Muscle layer of colon (tissue), 2 donors: ENCODE results near the gene NPHS1.

Experiments
- H3K27ac ChIP-seq: one replicate; pipeline ENCODE4 v1.7.0; 2013; ENCODE audit warnings: low read depth, mild to moderate bottlenecking, low read length, moderate library complexity
- H3K27me3 ChIP-seq, 2 donors: one replicate each; pipeline ENCODE4 v1.7.0; 2013; ENCODE audit warnings: low read length in 2 of 2, mild to moderate bottlenecking in 2 of 2; ENCODE audit not compliant: insufficient read depth in 2 of 2, control insufficient read depth in 1 of 2
- H3K36me3 ChIP-seq: one replicate; pipeline ENCODE4 v1.7.0; 2013; ENCODE audit warnings: mild to moderate bottlenecking, low read length; ENCODE audit not compliant: insufficient read depth
- H3K4me1 ChIP-seq: one replicate; pipeline ENCODE4 v1.7.0; 2013; ENCODE audit warnings: mild to moderate bottlenecking, low read length; ENCODE audit not compliant: insufficient read depth
- H3K4me3 ChIP-seq, 2 donors: one replicate each; pipeline ENCODE4 v1.7.0; 2013; ENCODE audit warnings: low read length in 2 of 2, low read depth in 1 of 2, mild to moderate bottlenecking in 1 of 2, moderate library complexity in 1 of 2
- H3K9ac ChIP-seq: one replicate; pipeline ENCODE4 v1.7.0; 2013; ENCODE audit warnings: low read length
- H3K9me3 ChIP-seq: one replicate; pipeline ENCODE4 v1.7.0; 2013; ENCODE audit warnings: mild to moderate bottlenecking, low read length
- donor health status: abdominal sarcoma.
- donor health status: Adenocarcinoma of cecum.

Gene NPHS1

GRCh38 chr19:35789978-35790944, 62.0 kb downstream of the NPHS1 start:
- Histone ChIP-seq H3K27me3 (peaks cover 0 to 3% of the 10 kb centered on the region in 2 donors), H3K36me3 (no peaks in the 10 kb centered on the region), H3K9ac (no peak overlapping the region), H3K4me3 (no peak overlapping the region), H3K27ac (no peak overlapping the region), H3K4me1 (no peaks in the 10 kb centered on the region), H3K9me3 (no peaks in the 10 kb centered on the region)

- Histone ChIP-seq H3K9me3 (no peaks in the 10 kb centered on the region), H3K4me1 (no peaks in the 10 kb centered on the region), H3K9ac (no peak overlapping the region), H3K4me3 (no peak overlapping the region), H3K27ac (no peak overlapping the region), H3K36me3 (no peaks in the 10 kb centered on the region), H3K27me3 (peaks cover 0 to 3% of the 10 kb centered on the region in 2 donors)
Observed at GRCh38 chr19:35789195-35789977, 62.9 kb downstream of the NPHS1 start.

GRCh38 chr19:35788205-35788960, 63.9 kb downstream of the NPHS1 start:
- Histone ChIP-seq H3K36me3 (no peaks in the 10 kb centered on the region), H3K4me1 (no peaks in the 10 kb centered on the region), H3K4me3 (no peak overlapping the region), H3K27ac (no peak overlapping the region), H3K27me3 (peaks cover 0 to 3% of the 10 kb centered on the region in 2 donors), H3K9me3 (no peaks in the 10 kb centered on the region), H3K9ac (no peak overlapping the region)

- H3K4me3 ChIP-seq = no peak overlapping the region
- no peak overlapping the region for H3K9ac ChIP-seq
- H3K27ac ChIP-seq = no peak overlapping the region
- no peaks in the 10 kb centered on the region for H3K4me1 ChIP-seq
- H3K36me3 ChIP-seq = no peaks in the 10 kb centered on the region
- no peaks in the 10 kb centered on the region for H3K27me3 ChIP-seq
- H3K9me3 ChIP-seq = no peaks in the 10 kb centered on the region
Observed at GRCh38 chr19:35787227-35787799, 65.0 kb downstream of the NPHS1 start.

- no peaks in the 10 kb centered on the region for H3K9me3 ChIP-seq
- no peaks in the 10 kb centered on the region for H3K36me3 ChIP-seq
- no peak overlapping the region for H3K4me3 ChIP-seq
- H3K27ac ChIP-seq = no peak overlapping the region
- no peaks in the 10 kb centered on the region for H3K4me1 ChIP-seq
- H3K9ac ChIP-seq = no peak overlapping the region
- H3K27me3 ChIP-seq = no peaks in the 10 kb centered on the region
Observed at GRCh38 chr19:35786299-35787160, 65.8 kb downstream of the NPHS1 start.

- H3K9ac ChIP-seq = no peak overlapping the region
- H3K27me3 ChIP-seq = no peaks in the 10 kb centered on the region
- no peaks in the 10 kb centered on the region for H3K36me3 ChIP-seq
- no peak overlapping the region for H3K4me3 ChIP-seq
- H3K9me3 ChIP-seq = no peaks in the 10 kb centered on the region
- no peak overlapping the region for H3K27ac ChIP-seq
- no peaks in the 10 kb centered on the region for H3K4me1 ChIP-seq
Observed at GRCh38 chr19:35785339-35785627, 67.0 kb downstream of the NPHS1 start.

- Histone ChIP-seq H3K27me3 (no peaks in the 10 kb centered on the region), H3K4me1 (no peaks in the 10 kb centered on the region), H3K9me3 (no peaks in the 10 kb centered on the region), H3K4me3 (no peak overlapping the region), H3K36me3 (no peaks in the 10 kb centered on the region), H3K9ac (no peak overlapping the region), H3K27ac (no peak overlapping the region)
Observed at GRCh38 chr19:35784503-35785338, 67.6 kb downstream of the NPHS1 start.

- H3K9ac ChIP-seq = no peak overlapping the region
- H3K27ac ChIP-seq = no peak overlapping the region
- H3K9me3 ChIP-seq = no peaks in the 10 kb centered on the region
- no peaks in the 10 kb centered on the region for H3K36me3 ChIP-seq
- H3K27me3 ChIP-seq = no peaks in the 10 kb centered on the region
- no peaks in the 10 kb centered on the region for H3K4me1 ChIP-seq
- no peak overlapping the region for H3K4me3 ChIP-seq
Observed at GRCh38 chr19:35783469-35784434, 68.6 kb downstream of the NPHS1 start.

GRCh38 chr19:35782589-35782988, 69.7 kb downstream of the NPHS1 start:
- H3K4me3 ChIP-seq = no peak overlapping the region
- H3K9me3 ChIP-seq = no peaks in the 10 kb centered on the region
- no peaks in the 10 kb centered on the region for H3K27me3 ChIP-seq
- no peak overlapping the region for H3K27ac ChIP-seq
- H3K4me1 ChIP-seq = no peaks in the 10 kb centered on the region
- no peaks in the 10 kb centered on the region for H3K36me3 ChIP-seq
- no peak overlapping the region for H3K9ac ChIP-seq
